Esophagus squamous epithelium (tissue), 4 donors: ENCODE results near the gene SCAPER.

ENCODE experiments used
- POLR2A ChIP-seq, 4 donors: fragments of 450-650 bp; IDR thresholded peaks; one replicate each; pipeline ENCODE4 v1.6.1; 2017; ENCODE audit warnings: antibody characterized with exemption in 4 of 4, mild to moderate bottlenecking in 4 of 4, moderate library complexity in 3 of 4
- TF ChIP-seq, protein P1 (sequence below), 6 experiments: fragments of 450-650 bp in 4 of 6; fragments of 200-600 bp in 2 of 6; sonication (generic) in 2 of 6; IDR thresholded peaks; one replicate each; pipeline ENCODE4 v1.5.1; 2016 to 2019; ENCODE audit warnings: antibody characterized with exemption in 6 of 6, mild to moderate bottlenecking in 4 of 6, moderate library complexity in 4 of 6

DNA sequence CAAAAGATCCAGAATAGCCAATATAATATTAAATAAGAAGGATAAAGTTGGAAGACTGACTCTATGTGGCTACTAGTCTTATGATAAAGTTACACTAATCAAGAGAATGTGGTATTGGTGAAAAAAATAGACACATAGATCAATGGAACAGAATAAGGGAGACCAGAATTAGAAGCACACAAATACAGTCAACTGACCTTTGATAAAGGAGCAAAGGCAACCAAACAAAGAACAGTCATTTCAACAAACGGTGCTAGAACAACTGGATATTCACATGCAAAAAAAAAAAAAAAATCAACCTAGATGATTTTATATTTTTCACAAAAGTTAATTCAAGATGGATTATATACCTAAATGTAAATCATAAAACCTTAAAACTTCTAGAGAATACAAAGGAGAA, 422.1 kb downstream of the SCAPER start:
- TF ChIP-seq, protein P1, sequence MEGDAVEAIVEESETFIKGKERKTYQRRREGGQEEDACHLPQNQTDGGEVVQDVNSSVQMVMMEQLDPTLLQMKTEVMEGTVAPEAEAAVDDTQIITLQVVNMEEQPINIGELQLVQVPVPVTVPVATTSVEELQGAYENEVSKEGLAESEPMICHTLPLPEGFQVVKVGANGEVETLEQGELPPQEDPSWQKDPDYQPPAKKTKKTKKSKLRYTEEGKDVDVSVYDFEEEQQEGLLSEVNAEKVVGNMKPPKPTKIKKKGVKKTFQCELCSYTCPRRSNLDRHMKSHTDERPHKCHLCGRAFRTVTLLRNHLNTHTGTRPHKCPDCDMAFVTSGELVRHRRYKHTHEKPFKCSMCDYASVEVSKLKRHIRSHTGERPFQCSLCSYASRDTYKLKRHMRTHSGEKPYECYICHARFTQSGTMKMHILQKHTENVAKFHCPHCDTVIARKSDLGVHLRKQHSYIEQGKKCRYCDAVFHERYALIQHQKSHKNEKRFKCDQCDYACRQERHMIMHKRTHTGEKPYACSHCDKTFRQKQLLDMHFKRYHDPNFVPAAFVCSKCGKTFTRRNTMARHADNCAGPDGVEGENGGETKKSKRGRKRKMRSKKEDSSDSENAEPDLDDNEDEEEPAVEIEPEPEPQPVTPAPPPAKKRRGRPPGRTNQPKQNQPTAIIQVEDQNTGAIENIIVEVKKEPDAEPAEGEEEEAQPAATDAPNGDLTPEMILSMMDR (IDR thresholded peaks at IDR 0.05): no peak
- TF ChIP-seq POLR2A (IDR thresholded peaks at IDR 0.05): no peak
